Measurements from ENCODE around the gene HLCS. TPM values are rescaled to one million over a fixed set of nuclear protein-coding genes. Genes with fewer than 3 reads are reported as not detected.
"Not testable (repeated sequence)": the region's sequence is repeated elsewhere in the genome, so short reads cannot be mapped to it uniquely, and the experiment has no call there.

HLCS gene
- 25.8 and 29.2 TPM in 2 replicates for total RNA-seq (2014; rRNA removed; shearing (Covaris generic))
- 11.2 and 14.1 TPM in 2 replicates for polyA plus RNA-seq (2014; cell fraction: nucleus; rRNA removed)

DNA sequence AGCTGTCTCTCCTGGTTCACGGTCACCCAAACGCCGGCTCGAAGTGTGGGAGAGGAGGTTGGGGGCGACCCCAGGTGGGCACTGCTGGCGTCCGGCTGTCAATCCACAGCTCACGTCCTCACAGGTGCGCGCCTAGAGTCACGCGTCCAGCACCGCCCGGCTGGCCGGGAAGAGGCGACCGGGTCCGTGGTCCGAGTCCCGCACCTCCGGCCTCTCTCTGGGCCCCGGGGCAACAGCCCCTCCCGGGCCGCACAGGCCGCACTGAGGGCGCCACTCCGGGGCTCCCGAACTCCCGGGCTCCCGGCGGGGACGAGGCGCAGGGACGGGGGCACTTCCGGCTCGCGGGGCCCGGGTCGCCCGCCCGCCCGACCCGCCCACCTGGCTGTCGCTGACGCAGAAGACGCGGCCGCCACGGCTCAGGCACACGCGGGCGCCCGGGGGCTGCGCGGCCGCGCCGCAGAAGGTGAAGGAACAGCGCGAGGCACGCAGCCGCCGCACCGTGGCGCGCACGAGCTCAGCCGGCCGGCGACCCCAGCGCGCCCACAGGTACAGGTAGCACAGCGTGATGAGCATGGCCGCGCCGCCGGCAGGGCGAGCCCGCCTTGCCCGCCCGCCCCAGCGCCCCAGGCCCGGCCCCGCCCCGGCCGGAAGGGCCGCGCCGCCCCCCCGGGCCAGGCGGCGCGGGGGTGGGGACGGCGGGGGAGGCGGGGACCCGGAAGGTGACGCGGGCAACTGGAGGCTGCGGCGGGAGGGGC lies at the start of gene HLCS:
Gene HLCS, minus strand, starts transcription at position 604 of the 755 bp plus-strand sequence. Its CDS starts 31 bp downstream, at position 573.
- peak; percentile 53 for DNase-seq (ENCODE audit: extremely low read depth, low read depth)

DNA sequence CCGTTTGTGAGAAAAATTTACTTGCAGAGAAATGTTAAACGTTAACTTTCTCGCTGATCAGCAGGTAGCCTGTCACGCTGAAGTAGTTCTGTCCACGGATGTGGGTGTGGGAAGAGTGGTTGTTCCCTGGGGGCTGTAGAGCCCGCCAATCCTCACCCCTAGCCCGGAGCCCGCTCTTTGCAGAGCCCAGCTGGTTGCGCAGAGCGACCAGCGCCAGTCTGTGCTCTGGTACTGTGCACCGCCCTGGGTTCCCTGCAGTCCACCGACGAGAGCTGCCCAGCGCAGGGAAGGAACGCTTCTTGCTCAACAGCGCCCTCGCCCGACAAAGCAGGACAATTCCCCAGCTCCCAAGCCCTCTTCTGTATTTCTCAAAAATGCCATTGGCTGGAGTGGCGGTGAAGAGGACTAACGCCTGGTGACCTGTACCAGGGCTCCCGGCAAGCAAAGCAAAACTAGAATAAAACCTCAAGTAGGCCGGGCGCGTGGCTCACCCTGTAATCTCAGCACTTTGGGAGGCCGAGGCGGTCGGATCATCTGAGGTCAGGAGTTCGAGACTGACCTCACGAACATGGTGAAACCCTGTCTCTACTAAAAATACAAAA lies 43.4 kb upstream of the HLCS start:
- DNase-seq (ENCODE audit: extremely low read depth, low read depth) = peak; percentile 83

DNA sequence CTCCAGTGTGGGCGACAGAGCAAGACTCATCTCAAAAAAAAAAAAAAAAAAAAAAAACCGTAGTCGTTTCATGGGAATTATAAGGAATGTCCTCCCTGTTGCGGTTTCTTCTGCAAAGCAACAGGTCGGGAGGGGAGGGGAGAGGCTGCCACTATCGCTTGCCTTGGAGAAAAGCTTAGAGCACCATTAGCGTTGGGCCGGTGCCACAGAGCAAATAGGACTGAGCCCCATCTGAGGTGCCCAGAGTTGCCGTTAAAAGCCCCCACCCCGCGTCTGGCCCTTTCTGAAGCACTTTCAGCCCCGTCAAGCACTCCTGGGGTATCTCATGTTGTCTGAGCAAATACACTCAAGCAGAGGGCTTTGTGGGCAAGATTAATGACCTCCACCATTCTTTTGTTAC lies 42.3 kb upstream of the HLCS start:
- DNase-seq (ENCODE audit: extremely low read depth, low read depth) = no peak

DNA sequence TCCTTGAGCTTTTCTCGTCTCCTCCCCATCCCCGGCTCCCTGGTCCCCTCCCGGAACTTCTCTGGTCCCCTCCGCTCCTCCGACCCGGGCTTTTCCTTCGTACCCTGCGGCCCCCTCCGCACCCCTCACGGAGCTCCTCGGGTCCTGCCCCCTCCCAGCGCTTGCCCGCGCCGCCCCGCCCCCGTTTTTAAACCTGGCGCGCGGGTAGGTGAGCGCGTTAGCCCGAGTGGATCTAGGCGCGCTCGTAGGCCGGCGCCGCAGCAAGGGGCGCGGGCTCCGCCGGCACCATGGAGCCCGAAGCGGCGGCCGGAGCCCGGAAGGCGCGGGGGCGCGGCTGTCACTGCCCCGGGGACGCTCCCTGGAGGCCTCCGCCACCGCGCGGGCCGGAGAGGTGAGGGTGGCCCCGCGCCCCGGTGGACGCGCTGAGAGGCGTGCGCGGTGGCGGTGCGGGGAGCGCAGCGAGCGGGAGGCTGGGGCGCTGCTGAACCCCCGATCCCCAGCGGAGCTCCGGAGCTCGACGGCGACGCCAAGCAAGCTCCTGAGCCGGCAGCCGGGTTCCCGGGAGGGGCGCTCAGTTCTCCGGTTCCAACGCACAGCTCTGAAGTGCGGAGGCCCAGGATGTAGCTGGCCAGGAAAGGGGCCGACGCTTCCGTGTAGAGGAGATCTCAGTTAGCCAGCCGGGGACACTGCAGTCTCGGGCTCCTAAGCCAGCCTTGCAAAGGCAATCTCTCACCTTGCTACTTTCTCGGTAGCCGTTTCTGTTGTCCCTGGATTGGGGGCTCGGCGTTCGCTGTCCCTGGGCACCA lies 40.2 kb upstream of the HLCS start, which contains the start of gene RIPPLY3:
Gene RIPPLY3, plus strand, starts transcription at position 217 of the 806 bp plus-strand sequence. Its CDS starts 71 bp downstream, at position 288.
- DNase-seq (ENCODE audit: extremely low read depth, low read depth) = no peak

DNA sequence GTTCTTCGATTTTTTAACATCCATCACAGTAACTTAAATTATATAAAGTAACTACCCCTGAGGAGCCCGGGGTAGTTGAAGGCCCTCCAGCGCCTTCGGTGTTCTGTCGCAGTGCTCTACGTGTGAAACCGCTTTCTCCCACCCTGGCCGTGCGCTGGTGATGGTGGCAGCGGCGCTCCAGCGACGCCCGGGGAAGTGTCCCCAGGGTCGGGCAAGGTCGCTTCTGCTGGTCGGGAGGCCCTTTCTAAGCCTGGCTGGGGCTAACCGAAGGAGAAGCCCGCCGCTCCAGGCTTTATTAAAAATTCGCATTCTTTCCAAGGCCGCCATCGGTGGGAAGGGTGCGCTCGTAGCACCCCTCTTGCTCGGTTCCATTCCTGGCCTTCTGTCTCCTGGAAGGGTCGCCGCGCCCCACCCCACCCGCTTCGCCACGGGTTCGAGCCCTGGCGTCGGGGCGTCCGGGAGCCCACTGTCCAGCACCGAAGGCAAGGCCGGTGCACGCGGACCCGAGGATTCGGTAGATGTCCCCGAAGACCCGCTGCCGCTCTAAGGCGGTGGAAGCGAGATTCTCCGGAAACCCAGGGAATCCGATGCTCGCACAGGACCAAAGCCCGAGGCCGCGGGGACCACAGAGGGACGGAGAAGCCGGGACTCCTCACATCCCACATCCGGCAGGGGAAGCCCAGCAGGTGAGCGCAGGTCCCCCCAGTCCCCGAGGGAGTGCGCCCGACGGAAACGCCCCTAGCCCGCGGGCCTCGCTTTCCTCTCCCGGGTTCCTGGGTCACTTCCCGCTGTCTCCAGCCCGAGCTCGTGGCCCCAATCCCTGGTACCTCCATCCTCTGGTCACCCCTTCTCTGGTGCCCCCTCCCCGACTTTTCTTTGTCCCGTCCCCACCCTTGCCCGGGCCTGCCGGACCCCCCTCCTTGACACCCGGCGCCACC lies 39.3 kb upstream of the HLCS start:
- no peak for DNase-seq (ENCODE audit: extremely low read depth, low read depth)

DNA sequence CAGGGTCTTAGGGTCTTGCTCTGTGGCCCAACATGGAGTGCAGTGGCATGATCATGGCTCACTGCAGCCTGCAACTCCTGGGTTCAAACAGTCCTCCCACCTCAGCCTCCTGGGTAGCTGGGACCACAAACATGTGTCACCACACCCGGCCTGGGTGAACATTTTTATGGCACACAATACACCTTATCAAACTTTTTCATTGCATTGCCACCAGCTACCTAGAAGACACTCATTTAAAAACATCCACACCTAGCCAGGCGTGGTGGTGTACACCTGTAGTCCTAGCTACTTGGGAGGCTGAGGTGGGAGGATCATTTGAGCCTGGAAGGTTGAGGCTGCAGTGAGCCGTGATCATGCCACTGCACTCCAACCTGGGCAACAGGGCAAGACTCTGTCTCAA lies 37.4 kb upstream of the HLCS start:
- DNase-seq (ENCODE audit: extremely low read depth, low read depth) = not testable (repeated sequence)

DNA sequence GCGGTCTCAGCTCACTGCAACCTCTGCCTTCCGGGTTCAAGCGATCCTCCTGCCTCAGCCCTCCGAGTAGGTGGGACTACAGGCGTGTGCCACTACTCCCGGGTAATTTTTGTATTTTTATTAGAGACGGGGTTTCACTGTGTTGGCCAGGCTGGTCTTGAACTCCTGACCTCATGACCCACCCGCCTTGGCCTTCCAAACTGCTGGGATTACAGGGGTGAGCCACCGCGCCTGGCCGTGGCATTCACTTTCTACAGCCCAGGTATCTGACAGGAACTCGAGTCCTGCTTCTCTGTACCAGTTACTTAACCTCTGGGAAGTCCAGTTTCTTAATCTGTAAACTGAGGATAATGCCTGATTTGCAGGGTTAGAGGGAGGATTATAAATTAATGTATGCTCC lies 36.4 kb upstream of the HLCS start:
- DNase-seq (ENCODE audit: extremely low read depth, low read depth) = not testable (repeated sequence)

DNA sequence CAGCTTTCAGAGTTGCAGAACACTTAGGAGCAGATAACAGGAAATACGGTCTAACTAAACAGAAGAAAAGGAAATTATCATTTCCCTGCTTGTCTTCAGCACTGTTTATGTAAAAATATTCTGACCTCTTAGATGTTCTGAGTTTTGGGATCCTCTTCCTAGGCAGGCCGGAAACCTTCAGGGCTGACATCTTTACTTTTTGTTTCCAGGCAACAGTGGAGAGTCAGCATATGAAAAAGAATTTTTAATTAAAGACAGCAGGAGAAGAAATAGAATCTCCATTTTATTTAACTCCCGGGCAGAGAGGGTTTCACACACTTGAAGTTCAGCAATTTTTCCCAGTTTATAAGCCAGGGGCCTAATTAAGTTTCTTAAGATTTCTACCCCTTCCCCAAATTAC lies 35.0 kb upstream of the HLCS start:
- no peak for DNase-seq (ENCODE audit: extremely low read depth, low read depth)

DNA sequence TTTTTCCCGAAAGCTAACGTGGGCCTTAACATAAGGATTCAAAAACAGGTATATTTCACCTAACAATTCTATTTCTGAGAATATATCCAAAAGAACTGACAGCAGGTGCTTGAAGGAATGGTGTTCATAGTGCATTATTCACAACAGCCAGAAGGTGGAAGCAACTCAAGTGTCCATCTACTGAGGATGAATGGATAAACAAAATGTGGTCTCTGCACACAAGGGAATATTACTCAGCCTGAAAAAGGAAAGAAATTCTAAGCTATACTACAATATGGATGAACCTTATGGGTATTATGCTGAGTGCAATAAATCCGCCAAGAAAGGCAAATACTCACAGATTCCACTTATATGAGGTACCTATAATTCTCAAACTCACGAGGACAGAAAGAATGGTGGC lies 33.9 kb upstream of the HLCS start:
- DNase-seq (ENCODE audit: extremely low read depth, low read depth) = no peak

DNA sequence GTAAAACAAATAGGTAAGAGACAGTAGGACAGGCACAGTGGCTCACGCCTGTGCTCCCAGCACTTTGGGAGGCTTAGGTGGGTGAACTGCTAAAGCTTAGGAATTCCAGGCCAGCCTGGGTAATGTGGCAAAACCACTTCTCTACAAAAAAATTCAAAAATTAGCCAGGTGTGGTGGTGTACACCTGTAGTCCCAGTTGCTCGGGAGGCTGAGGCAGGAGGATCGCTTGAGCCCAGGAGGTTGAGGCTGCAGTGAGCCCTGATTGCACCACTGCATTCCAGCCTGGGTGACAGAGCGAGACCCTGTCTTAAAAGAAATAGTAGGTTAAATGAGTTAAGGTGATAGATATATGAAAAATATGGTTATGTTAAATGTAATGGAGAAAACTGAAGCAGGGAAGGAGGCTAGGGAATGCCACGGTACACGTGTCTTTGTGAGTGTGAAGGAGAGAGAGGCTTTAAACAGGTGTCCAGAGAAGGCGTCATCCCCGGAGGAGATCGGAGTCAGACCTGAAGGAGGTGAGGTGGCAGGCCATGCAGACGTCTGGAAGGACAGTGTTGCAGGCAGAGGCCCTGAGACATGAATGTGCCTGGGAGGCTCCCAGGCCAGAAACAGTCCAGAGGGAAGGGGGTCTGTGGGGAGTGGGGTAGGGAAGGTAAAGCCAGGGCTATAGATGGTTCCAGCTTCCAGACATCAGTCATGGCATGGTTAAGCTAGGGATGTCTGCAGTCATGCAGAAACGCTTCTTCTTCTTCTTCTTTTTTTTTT lies 32.8 kb upstream of the HLCS start:
- DNase-seq (ENCODE audit: extremely low read depth, low read depth) = no peak

DNA sequence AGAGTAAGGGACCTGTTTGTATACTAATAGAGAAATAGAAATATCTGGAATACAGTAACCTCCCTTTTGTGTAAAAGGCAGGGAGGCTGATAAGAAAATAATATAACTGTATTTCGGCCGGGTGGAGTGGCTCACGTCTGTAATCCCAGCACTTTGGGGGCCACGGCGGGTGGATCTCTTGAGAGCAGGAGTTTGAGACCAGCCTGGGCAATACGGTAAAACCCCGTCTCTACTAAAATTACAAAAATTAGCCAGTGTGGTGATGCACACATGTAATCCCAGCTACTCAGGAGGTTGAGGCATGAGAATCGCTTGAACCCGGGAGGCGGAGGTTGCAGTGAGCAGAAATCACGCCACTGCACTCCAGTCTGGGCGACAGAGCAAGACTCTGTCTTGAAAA lies 28.8 kb upstream of the HLCS start:
- not testable (repeated sequence) for DNase-seq (ENCODE audit: extremely low read depth, low read depth)

DNA sequence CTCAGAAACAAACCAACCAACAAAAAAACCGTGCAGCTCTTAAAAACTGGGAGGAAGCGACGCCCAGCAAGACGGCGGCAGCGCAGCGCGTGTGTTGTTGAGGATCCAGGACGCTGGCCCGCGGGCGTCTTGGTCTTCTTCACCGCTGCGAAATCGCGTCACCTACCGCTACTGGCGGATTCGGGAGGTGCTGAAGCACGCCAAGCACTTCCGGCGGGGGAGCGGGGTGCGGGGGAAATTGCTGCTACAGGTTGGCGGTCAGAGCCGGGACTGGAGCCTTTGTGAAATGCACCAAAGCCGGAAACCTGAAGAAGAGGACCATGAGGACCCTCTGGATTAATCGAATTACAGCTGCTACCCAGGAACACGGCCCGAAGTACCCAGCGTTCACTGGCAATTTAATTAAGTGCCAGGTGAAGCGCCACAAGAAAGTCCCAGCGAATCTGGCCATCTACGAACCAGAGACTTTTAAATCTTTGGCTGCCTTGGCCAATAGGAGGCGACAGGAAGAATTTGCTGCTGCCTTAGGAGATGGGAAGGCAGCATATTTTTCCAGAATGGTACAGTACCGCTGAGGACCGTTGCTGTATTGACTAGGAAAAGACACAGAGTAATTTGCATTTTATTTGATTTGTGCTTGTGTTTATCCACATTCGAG lies 28.2 kb upstream of the HLCS start:
- DNase-seq (ENCODE audit: extremely low read depth, low read depth) = no peak

DNA sequence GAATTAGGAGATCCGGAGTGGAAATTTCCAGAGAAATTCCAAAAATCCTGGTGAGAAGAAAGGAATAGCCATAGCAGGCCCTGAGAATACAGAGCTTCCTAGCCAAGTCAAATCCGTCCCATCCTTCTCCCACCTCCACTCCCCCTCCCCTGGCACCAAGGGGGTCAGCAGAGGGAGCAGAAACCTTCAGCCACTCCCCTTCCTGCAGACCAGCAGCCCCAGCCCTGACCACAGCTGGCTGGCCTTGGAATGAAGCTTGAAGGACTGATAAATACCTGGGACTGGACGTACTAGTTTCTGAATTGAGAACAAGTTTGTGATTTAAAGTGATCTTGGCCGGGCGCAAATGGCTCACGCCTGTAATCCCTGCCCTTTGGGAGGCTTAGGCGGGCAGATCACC lies 26.2 kb upstream of the HLCS start:
- no peak for DNase-seq (ENCODE audit: extremely low read depth, low read depth)

DNA sequence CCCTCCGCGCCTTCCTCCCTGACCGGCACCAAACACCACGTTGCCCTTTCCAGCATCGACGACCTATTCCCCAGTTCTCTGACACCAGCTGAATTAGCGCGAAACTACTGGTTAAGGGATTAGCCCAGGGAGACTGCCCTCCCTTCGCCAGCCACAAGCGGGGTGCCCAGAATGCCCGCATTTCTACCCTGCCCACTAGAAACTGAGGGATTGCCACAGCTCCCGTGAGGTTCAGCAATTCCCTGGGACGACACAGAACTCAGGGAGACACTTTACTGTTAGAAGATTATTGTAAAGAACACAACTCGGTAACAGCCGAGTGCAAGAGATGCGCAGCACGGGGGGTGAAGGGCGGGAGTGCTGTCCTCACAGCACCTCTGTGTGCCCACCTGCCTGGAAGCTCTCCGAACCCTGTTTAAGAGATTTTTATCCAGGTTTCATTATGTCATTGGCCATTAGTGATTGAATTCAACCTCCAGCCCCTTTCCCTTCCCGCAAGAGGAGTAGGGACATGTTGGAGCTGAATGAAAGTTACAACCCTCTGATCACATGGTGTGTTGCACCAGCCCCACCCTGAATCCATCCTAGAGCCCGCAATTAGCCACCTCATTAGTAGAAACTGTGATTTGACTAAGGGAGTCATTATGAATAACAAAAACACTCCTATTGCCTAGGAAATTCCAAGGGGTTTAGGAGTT lies 24.2 kb upstream of the HLCS start:
- DNase-seq (ENCODE audit: extremely low read depth, low read depth) = no peak

DNA sequence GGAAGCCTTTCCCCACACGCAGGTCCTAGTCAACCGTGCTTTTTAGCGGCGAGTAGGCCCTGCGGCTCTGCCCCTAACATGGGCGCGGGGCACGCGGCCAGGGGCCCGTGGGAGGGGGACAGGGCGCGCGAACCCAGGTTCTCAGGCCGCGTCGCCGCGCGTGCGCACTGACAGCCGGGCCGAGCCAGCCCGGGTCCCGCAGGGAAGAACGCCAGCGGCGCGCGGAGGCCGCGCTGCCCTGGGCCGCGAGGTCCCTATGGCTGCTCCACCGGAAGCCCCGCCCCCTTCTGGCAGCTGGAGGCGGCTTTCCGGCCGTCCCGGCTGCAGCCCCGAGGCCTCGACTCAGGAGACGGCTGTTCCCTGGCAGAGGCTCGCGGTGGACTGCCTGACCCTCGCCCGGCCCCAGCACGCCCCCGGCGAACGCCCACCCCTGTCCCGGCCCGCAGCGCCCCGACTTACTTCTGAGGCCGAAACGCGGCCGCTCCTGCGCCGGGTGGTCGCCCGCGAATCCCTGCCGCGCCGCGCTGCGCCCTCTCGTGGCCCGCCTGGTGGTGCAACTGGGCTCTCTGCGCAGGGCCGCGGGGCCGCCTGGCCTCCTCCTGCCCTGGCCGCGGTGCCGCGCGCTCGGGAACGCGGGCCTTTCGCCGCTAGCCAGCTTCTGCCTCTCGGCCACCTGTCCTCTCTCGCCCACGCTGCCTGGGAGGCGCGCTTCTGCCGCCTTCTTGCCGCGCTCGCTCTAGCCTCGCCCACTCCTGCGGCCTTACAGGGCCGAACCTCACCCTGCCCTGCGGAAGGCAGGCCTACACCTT lies 23.4 kb upstream of the HLCS start:
- DNase-seq (ENCODE audit: extremely low read depth, low read depth) = peak; percentile 82

DNA sequence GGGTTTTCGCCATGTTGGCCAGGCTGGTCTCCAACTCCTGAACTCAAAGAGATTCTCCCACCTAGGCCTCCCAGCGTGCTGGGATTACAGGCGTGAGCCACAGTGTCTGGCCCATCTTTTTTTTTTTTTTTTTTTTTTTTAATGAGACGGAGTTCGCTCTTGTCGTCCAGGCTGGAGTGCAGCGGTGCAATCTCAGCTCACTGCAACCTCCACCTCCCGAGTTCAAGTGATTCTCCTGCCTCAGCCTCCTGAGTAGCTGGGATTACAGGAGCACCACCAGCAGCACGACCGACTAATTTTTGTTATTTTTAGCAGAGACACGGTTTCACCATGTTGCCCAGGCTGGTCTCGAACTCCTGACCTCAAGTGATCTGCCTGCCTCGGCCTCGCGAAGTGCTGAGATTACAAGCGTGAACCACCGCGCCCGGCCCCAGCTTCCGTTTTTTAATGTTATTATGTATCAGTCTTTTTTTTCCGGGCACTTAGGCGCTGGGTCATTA lies 22.8 kb upstream of the HLCS start:
- DNase-seq (ENCODE audit: extremely low read depth, low read depth) = not testable (repeated sequence)

DNA sequence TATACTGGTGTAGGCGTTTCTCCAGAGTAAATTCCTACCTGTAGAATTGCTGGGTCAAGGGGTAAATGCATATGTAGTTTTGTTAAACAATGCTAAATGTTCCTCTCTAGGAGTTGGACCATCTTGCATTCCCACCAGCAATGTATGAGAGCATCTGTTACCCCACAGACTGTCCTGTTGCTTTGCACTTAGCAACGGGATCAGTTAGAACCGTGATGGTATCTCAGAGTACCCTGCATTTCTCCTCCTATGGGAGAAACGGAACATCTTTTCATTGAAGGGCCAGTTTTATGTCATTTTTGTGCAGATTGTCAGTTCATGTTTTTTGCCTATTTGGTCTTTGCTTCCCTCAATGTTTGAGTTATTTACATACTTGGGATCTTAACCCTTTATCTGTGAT lies 22.1 kb upstream of the HLCS start:
- no peak for DNase-seq (ENCODE audit: extremely low read depth, low read depth)

All from NCI-H460 (cell line).